Transverse colon (tissue), 4 donors: ENCODE measurements around the gene MAPRE2.

Experiments used
- CTCF ChIP-seq, 5 experiments: fragments of 200-600 bp in 3 of 5; fragments of 450-650 bp in 2 of 5; sonication (generic) in 3 of 5; IDR thresholded peaks; 1 replicate in 2 of 5; 2 replicates in 3 of 5; pipeline ENCODE4 v1.5.1; 2016 to 2017; ENCODE audit warnings: antibody characterized with exemption in 5 of 5, inconsistent platforms in 3 of 5, mild to moderate bottlenecking in 2 of 5, moderate library complexity in 1 of 5
- POLR2A ChIP-seq: fragments of 450-650 bp; IDR thresholded peaks from one replicate; pipeline ENCODE4 v1.6.1; 2016; ENCODE audit warnings: antibody characterized with exemption, mild to moderate bottlenecking, moderate library complexity
- POLR2AphosphoS5 ChIP-seq, 3 donors: sonication (generic); formaldehyde crosslinking; IDR thresholded peaks; one replicate each; pipeline ENCODE4 v1.6.1; 2016; ENCODE audit warnings: antibody characterized with exemption in 3 of 3

GRCh38 chr18:35138773-35139172 is 97.6 kb downstream of the MAPRE2 start:
- TF ChIP-seq CTCF (IDR thresholded peaks at IDR 0.05) = no peak
- TF ChIP-seq POLR2A = no peak
- no peak for TF ChIP-seq POLR2AphosphoS5 (IDR thresholded peaks at IDR 0.05)
